NCI-H2081 (cell line): ENCODE measurements around the gene LY86.
"Not testable (repeated sequence)": the region's sequence is repeated elsewhere in the genome, so short reads cannot be mapped to it uniquely, and the experiment has no call there.

Source experiments
- DNase-seq, 2 experiments: peaks; one replicate each; lab custom pipeline; 2025; lab: John Stamatoyannopoulos, UW

LY86 gene

GRCh38 chr6:6596529-6597328 lies 8.2 kb downstream of the LY86 start:
- DNase-seq = no peak

GRCh38 chr6:6597682-6598081 lies 9.2 kb downstream of the LY86 start:
- no peak for DNase-seq

GRCh38 chr6:6599468-6599873 lies 11.0 kb downstream of the LY86 start:
- DNase-seq = no peak

- DNase-seq = no peak
Observed at GRCh38 chr6:6600875-6601274, 12.4 kb downstream of the LY86 start.

GRCh38 chr6:6602262-6602661 lies 13.7 kb downstream of the LY86 start:
- DNase-seq = no peak

- DNase-seq = no peak
Observed at GRCh38 chr6:6603317-6603716, 14.8 kb downstream of the LY86 start.

- DNase-seq = no peak
Observed at GRCh38 chr6:6604015-6604414, 15.5 kb downstream of the LY86 start.

- DNase-seq = no peak
Observed at GRCh38 chr6:6604566-6604965, 16.0 kb downstream of the LY86 start.

GRCh38 chr6:6605873-6606272 lies 17.4 kb downstream of the LY86 start:
- DNase-seq = no peak

- DNase-seq = not testable (repeated sequence)
Observed at GRCh38 chr6:6606391-6607030, 18.0 kb downstream of the LY86 start.

GRCh38 chr6:6609450-6609849 lies 20.9 kb downstream of the LY86 start:
- no peak for DNase-seq

GRCh38 chr6:6610031-6610591 lies 21.6 kb downstream of the LY86 start:
- no peak for DNase-seq

- no peak for DNase-seq
Observed at GRCh38 chr6:6611486-6611885, 23.0 kb downstream of the LY86 start.

- DNase-seq = no peak
Observed at GRCh38 chr6:6612308-6612707, 23.8 kb downstream of the LY86 start.

GRCh38 chr6:6613103-6613718 lies 24.7 kb downstream of the LY86 start:
- not testable (repeated sequence) for DNase-seq

- no peak for DNase-seq
Observed at GRCh38 chr6:6614096-6614982, 25.8 kb downstream of the LY86 start.

- DNase-seq = no peak
Observed at GRCh38 chr6:6614983-6615349, 26.4 kb downstream of the LY86 start.

- DNase-seq = no peak
Observed at GRCh38 chr6:6616656-6617055, 28.1 kb downstream of the LY86 start.

- DNase-seq = no peak
Observed at GRCh38 chr6:6619021-6619794, 30.7 kb downstream of the LY86 start.

GRCh38 chr6:6620766-6621425 lies 32.4 kb downstream of the LY86 start:
- DNase-seq = no peak

- DNase-seq = no peak
Observed at GRCh38 chr6:6622501-6622900, 34.0 kb downstream of the LY86 start.
